SU-DHL-6 (cell line): ENCODE measurements around the gene NFIA.

ENCODE experiments used
- H2AFZ ChIP-seq: fragments of 200-600 bp; sonication (generic); 2 replicates; pipeline ENCODE4 v1.6.1; 2014; ENCODE audit warnings: low read depth, mild to moderate bottlenecking, moderate library complexity, mixed read lengths, antibody characterized with exemption, low read length; ENCODE audit not compliant: severe bottlenecking
- H3F3A ChIP-seq: fragments of 200-600 bp; shearing (Covaris generic); 2 replicates; pipeline ENCODE4 v1.6.0; 2016; ENCODE audit warnings: antibody characterized with exemption, mild to moderate bottlenecking; ENCODE audit not compliant: insufficient read depth
- H3K27ac ChIP-seq: fragments of 200-600 bp; sonication (generic); 2 replicates; pipeline ENCODE4 v1.5.1; 2016; ENCODE audit warnings: low read depth, mild to moderate bottlenecking, low read length, moderate library complexity, mixed read lengths
- H3K27me3 ChIP-seq: fragments of 200-600 bp; sonication (generic), shearing (Covaris generic); 2 replicates; pipeline ENCODE4 v1.6.0; 2014; ENCODE audit warnings: mild to moderate bottlenecking, low read length
- H3K36me3 ChIP-seq: fragments of 200-600 bp; sonication (generic); 2 replicates; pipeline ENCODE4 v1.6.1; 2014; ENCODE audit warnings: mild to moderate bottlenecking, low read length, mixed read lengths
- H3K4me2 ChIP-seq: fragments of 300-600, 200-600 bp; shearing (Covaris generic), sonication (generic); 2 replicates; pipeline ENCODE4 v1.6.0; 2014; ENCODE audit warnings: low read length, low read depth, mild to moderate bottlenecking; ENCODE audit not compliant: poor library complexity, severe bottlenecking
- H3K4me3 ChIP-seq: fragments of 200-600 bp; sonication (generic); 2 replicates; pipeline ENCODE4 v1.5.1; 2014; ENCODE audit warnings: antibody characterized with exemption, low read length, mild to moderate bottlenecking, mixed read lengths; ENCODE audit not compliant: insufficient read depth, poor library complexity, severe bottlenecking
- H3K79me2 ChIP-seq: fragments of 200-600 bp; sonication (generic); 2 replicates; pipeline ENCODE4 v1.6.1; 2014; ENCODE audit warnings: mild to moderate bottlenecking, low read length, moderate library complexity; ENCODE audit not compliant: insufficient read depth
- H3K9ac ChIP-seq: fragments of 200-600 bp; sonication (generic); 2 replicates; pipeline ENCODE4 v1.7.0; 2014; ENCODE audit warnings: mild to moderate bottlenecking, low read length
- H3K9me2 ChIP-seq: fragments of 200-600 bp; sonication (generic); replicated peaks from 2 replicates; pipeline ENCODE4 v1.6.1; 2014; ENCODE audit warnings: low read length; ENCODE audit not compliant: insufficient read depth
- H3K9me3 ChIP-seq: fragments of 200-600 bp; sonication (generic); 2 replicates; pipeline ENCODE4 v1.6.1; 2014; ENCODE audit warnings: low read length, mixed read lengths; ENCODE audit not compliant: insufficient read depth
- H4K20me1 ChIP-seq: fragments of 200-600 bp; sonication (generic); 2 replicates; pipeline ENCODE4 v1.6.1; 2014; ENCODE audit warnings: low read depth, mild to moderate bottlenecking, antibody characterized with exemption, low read length, moderate library complexity, mixed read lengths
- EZH2phosphoT487 ChIP-seq: fragments of 200-600 bp; sonication (generic), shearing (Covaris generic); conservative IDR thresholded peaks from 2 replicates; pipeline ENCODE4 v1.6.1; 2018; ENCODE audit warnings: mild to moderate bottlenecking, antibody characterized with exemption, low read length, moderate library complexity, mixed read lengths
- TF ChIP-seq, protein P1 (sequence below): fragments of 200-600 bp; sonication (generic); IDR thresholded peaks from one replicate; pipeline ENCODE4 v1.5.1; 2017; ENCODE audit warnings: antibody characterized with exemption, mild to moderate bottlenecking, low read length, moderate library complexity; ENCODE audit not compliant: insufficient read depth, poor library complexity, severe bottlenecking

The NFIA gene

DNA sequence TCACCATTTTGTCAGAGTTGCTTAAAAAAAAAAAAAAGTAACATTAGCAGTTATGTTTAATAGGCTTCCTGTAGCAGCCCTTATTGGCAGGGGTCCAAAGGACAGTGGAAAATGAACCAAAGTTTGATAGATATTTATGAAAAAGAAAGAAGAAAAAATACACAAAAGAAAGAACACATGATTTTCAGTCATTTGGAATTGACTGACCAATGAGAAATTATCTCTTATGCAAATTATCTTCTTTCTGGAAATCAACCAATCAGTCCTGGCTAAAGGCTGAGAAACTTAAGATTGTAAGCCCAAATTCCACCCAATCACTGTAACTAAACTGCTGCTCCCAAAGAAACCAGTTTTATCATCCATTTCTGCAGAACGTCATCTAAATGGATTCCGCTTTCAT lies 360.2 kb downstream of the NFIA start:
- Histone ChIP-seq H3K27ac (no peak overlapping the region), H3K4me3 (no peak overlapping the region), H2AFZ (no peak overlapping the region), H3K9me3 (no peaks in the 10 kb centered on the region), H3K79me2 (no peaks in the 10 kb centered on the region), H3K9ac (no peak overlapping the region), H3K4me2 (no peak overlapping the region), H3F3A (no peaks in the 10 kb centered on the region), H3K9me2 (no peaks in the 10 kb centered on the region), H3K36me3 (no peaks in the 10 kb centered on the region), H4K20me1 (no peaks in the 10 kb centered on the region), H3K27me3 (no peaks in the 10 kb centered on the region)
- TF ChIP-seq EZH2phosphoT487, result no peak
- TF ChIP-seq, protein P1, sequence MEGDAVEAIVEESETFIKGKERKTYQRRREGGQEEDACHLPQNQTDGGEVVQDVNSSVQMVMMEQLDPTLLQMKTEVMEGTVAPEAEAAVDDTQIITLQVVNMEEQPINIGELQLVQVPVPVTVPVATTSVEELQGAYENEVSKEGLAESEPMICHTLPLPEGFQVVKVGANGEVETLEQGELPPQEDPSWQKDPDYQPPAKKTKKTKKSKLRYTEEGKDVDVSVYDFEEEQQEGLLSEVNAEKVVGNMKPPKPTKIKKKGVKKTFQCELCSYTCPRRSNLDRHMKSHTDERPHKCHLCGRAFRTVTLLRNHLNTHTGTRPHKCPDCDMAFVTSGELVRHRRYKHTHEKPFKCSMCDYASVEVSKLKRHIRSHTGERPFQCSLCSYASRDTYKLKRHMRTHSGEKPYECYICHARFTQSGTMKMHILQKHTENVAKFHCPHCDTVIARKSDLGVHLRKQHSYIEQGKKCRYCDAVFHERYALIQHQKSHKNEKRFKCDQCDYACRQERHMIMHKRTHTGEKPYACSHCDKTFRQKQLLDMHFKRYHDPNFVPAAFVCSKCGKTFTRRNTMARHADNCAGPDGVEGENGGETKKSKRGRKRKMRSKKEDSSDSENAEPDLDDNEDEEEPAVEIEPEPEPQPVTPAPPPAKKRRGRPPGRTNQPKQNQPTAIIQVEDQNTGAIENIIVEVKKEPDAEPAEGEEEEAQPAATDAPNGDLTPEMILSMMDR, result no peak

DNA sequence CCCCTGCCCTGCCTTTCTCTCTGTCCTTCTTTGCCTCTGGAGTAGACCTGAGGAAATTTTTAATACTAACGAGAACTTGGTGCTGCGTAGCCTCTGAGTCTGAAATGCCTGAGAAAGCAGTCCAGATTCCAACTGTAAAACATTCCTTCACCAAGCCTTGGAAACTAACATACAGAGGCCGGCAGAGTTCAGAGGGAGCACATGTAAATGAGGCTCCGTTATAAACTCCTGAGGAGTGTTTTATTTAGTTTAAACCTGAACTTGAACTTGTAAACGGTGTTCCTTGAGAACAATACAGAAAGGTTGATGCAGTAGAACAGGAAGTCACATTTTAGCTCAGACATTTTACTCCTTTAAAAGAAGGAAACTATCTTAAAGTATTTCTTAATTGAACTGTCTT lies 361.9 kb downstream of the NFIA start:
- Histone ChIP-seq H3K9ac (no peak overlapping the region), H3K36me3 (no peaks in the 10 kb centered on the region), H3K27me3 (no peaks in the 10 kb centered on the region), H3F3A (no peaks in the 10 kb centered on the region), H3K27ac (no peak overlapping the region), H3K9me2 (no peaks in the 10 kb centered on the region), H2AFZ (no peak overlapping the region), H3K4me3 (no peak overlapping the region), H3K79me2 (no peaks in the 10 kb centered on the region), H4K20me1 (no peaks in the 10 kb centered on the region), H3K4me2 (no peak overlapping the region), H3K9me3 (no peaks in the 10 kb centered on the region)
- TF ChIP-seq, protein P1, result no peak

DNA sequence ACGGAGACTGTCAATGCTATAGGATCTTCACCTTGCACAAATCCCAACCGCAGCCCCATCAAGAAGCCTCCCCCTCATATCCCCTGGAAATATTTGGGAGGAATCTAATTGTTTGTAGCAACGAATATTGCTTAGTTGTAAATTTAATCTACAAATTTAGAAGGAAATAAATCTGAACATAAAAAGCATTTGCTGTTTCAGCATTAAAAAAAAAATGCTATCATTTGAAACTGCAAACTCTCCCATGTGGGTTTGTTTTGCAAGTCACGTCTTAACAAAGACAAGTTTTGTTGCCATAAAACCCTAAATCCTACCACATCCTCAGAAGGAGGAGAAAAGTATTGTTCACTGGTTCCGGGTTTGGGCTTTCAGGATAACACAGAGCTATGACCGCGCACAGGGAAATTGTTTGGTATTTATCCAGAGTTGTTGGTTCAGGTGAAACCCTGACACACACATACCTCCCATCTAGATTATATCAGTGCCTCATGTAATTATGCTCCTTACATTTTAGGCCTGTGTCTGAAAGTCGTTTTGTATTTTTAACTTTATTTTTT lies 363.0 kb downstream of the NFIA start:
- Histone ChIP-seq H3K9ac (no peak overlapping the region), H3K79me2 (no peaks in the 10 kb centered on the region), H4K20me1 (no peaks in the 10 kb centered on the region), H3K36me3 (no peaks in the 10 kb centered on the region), H3K9me2 (no peaks in the 10 kb centered on the region), H3K4me3 (no peak overlapping the region), H2AFZ (no peak overlapping the region), H3F3A (no peaks in the 10 kb centered on the region), H3K27me3 (no peaks in the 10 kb centered on the region), H3K4me2 (no peak overlapping the region), H3K9me3 (no peaks in the 10 kb centered on the region), H3K27ac (no peak overlapping the region)
- TF ChIP-seq, protein P1, result no peak
- no peak for TF ChIP-seq EZH2phosphoT487

DNA sequence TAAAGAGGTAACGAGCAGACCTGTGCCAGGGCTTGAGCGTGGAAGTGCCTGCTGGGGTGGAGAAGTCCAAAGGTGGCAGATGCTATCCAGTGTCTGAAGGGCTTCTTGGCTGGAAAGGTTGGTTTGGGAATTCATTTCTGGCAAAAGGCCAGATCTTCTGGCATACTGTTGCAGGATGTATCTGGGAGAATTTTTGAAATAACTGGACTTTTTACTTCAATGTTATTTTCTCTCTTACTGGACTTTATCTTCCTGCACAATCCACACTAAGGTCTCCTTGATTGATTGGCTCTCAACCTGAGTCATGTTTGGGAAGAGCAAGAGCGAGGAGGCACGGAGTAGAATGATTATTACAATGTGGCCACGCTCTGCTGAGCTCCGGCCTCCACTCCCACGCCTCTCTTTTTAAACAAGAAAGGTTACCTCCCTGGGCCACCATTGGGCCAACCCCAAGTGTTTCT lies 364.2 kb downstream of the NFIA start:
- Histone ChIP-seq H3K9ac (no peak overlapping the region), H3K4me2 (no peak overlapping the region), H3K79me2 (no peaks in the 10 kb centered on the region), H3K27me3 (no peaks in the 10 kb centered on the region), H3K4me3 (no peak overlapping the region), H3K36me3 (no peaks in the 10 kb centered on the region), H4K20me1 (no peaks in the 10 kb centered on the region), H3K9me3 (no peaks in the 10 kb centered on the region), H3K27ac (no peak overlapping the region), H3F3A (no peaks in the 10 kb centered on the region), H2AFZ (no peak overlapping the region), H3K9me2 (no peaks in the 10 kb centered on the region)
- TF ChIP-seq, protein P1, result no peak
- TF ChIP-seq EZH2phosphoT487, result no peak
